ENCODE data around the gene ZYG11B. TPM values are rescaled to one million over a fixed set of nuclear protein-coding genes. Genes with fewer than 3 reads are reported as not detected.

ZYG11B gene
- 10 to 100 TPM; 38.6 to 65.5 TPM for total RNA-seq

DNA sequence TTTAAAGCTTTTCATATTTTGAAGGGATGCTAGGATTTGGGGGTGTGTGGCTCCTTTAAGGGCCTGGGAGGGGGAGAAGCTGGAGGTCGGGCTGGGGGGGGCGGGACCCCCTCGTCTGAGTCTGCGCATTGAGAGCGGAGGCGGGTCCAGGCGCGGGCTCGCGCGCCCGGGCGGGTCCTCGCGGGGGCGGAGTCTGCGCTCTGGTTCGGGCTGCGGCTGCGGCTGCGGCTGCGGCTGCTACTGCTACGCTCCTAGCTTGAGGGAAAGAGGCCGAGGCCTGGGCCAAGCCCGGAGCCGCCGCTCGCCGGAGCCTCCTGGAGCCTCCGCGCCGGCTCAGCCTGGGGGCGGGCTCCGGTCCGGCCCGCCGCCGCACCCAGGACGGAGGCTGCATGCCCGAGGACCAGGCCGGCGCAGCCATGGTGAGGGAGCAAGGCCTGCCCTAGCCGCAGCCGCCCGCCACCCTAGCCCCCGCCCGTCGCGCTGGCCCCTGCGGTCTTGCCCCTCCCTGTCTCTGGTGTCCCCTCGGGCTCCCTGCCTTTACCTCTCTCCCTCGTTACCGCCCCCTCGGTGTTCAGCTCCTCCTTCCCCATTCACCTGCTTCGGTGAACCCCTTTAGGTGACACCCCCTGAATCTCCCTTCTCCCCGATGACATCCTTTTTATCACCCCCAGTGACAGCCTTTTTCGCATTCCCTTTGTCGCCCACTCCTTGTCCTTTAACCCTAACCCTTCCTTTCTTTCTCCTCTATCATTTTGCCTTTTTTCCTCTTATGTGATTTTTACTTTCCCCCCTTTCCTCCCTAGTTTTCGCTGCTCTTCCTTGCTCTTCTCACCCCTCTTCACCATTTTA lies at the start of gene ZYG11B:
ZYG11B (plus strand) TSS at position 189 of the 849 bp plus-strand sequence; CDS start at position 390, 201 bp downstream.
- Histone ChIP-seq H3K4me1 (replicated peaks) (no peaks in the 10 kb centered on the region), H3K27ac (peak within 1 kb of the TSS; percentile 80 to 83), H3K36me3 (no peaks in the 10 kb centered on the region), H3K9me3 (no peaks in the 10 kb centered on the region), H3K4me3 (peak within 1 kb of the TSS; percentile 78 to 87), H3K27me3 (replicated peaks; ENCODE audit: insufficient read depth) (no peaks in the 10 kb centered on the region)
- intact Hi-C loops (cut with DNase I) = loop anchor here (10.0 kb wide), 1 partner anchor 468 kb away; the partner anchor contains the start of gene CPT2
- TF ChIP-seq, protein P1, sequence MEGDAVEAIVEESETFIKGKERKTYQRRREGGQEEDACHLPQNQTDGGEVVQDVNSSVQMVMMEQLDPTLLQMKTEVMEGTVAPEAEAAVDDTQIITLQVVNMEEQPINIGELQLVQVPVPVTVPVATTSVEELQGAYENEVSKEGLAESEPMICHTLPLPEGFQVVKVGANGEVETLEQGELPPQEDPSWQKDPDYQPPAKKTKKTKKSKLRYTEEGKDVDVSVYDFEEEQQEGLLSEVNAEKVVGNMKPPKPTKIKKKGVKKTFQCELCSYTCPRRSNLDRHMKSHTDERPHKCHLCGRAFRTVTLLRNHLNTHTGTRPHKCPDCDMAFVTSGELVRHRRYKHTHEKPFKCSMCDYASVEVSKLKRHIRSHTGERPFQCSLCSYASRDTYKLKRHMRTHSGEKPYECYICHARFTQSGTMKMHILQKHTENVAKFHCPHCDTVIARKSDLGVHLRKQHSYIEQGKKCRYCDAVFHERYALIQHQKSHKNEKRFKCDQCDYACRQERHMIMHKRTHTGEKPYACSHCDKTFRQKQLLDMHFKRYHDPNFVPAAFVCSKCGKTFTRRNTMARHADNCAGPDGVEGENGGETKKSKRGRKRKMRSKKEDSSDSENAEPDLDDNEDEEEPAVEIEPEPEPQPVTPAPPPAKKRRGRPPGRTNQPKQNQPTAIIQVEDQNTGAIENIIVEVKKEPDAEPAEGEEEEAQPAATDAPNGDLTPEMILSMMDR (IDR thresholded peaks at IDR 0.05) = peak in 2 of 4 experiments; percentile 20 to 31
- TF ChIP-seq POLR2AphosphoS5 (IDR thresholded peaks at IDR 0.05) (peak; percentile 5), POLR2A (IDR thresholded peaks at IDR 0.05) (peak; percentile 75)
- DNase-seq (ENCODE audit: low spot score) = peak; percentile 86
- under 1% methylated on average over 32 of the region's 59 CpGs for WGBS

DNA sequence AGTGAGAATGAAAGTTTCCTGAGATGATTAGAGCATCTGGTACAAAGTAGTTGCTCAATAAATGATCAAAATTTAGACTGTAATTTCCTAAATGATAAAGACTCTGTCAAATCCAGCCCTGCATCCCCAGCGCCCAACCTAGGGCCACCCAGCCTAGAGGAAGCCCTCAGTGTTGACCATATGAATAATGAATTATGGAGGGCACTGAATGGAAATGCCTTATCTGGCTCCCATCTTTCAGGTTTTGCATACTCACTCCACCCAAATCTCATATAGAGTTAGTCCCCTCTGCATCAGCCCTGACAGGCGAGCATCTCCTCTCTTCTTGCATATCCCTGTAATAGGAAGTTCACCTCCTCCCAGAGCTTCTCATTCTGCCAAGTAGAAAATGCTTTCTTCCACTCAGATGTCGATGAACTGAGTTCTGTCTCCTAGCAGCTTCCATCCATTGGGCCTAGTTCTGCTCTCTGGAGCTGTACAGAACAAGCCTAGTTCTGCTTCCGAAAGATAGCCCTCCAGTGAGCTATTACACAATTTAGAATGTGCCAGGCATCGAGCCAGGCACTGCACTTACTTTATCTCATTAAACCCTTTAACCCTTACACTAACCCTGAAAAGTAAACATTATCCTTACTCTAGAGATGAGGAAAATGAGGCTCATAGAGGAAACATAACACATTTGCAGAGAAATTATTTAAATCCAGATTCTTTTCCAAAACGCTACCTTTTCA lies 49.0 kb upstream of the ZYG11B start:
- H3K27me3 ChIP-seq (replicated peaks; ENCODE audit: insufficient read depth) = no peaks in the 10 kb centered on the region
- TF ChIP-seq POLR2A (IDR thresholded peaks at IDR 0.05) = no peak
- no peak for TF ChIP-seq POLR2AphosphoS5 (IDR thresholded peaks at IDR 0.05)
- TF ChIP-seq, protein P1 (IDR thresholded peaks at IDR 0.05) = no peak
- intact Hi-C loops (cut with DNase I) = no loop called here
- 53% methylated on average over 6 of the region's 6 CpGs for WGBS
- H3K36me3 ChIP-seq = no peaks in the 10 kb centered on the region
- H3K4me1 ChIP-seq (replicated peaks) = no peaks in the 10 kb centered on the region
- DNase-seq (ENCODE audit: low spot score) = no peak
- H3K9me3 ChIP-seq = no peaks in the 10 kb centered on the region
- no peak overlapping the region for H3K4me3 ChIP-seq
- H3K27ac ChIP-seq = no peak overlapping the region

DNA sequence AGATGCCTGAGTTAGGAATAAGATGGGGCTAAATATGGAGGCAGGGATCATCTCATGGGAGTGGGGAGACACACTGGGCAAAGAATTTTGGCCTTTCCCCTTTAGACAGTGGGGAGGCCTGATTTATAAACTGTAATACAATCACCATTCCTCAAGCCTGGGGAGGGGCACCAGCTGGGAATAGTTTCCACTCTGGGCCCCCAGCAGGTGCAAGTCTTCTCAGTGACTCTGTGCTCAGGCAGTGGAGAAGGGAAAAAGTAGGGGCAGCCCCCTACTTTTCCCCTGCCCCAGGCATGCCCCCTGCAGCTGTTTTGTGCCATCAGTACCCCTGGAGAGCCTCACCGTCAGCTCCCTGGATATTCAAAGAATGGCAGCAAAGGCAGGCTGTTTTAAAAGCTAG lies 47.2 kb upstream of the ZYG11B start:
- Histone ChIP-seq H3K27me3 (replicated peaks; ENCODE audit: insufficient read depth) (no peaks in the 10 kb centered on the region), H3K27ac (no peak overlapping the region), H3K4me3 (no peak overlapping the region), H3K36me3 (no peaks in the 10 kb centered on the region), H3K4me1 (replicated peaks) (no peaks in the 10 kb centered on the region), H3K9me3 (no peaks in the 10 kb centered on the region)
- TF ChIP-seq, protein P1 (IDR thresholded peaks at IDR 0.05) = no peak
- no peak for TF ChIP-seq POLR2A (IDR thresholded peaks at IDR 0.05)
- no peak for TF ChIP-seq POLR2AphosphoS5 (IDR thresholded peaks at IDR 0.05)
- intact Hi-C loops (cut with DNase I) = no loop called here
- DNase-seq (ENCODE audit: low spot score) = no peak
- WGBS = 90% methylated on average over 1 of the region's 1 CpG

DNA sequence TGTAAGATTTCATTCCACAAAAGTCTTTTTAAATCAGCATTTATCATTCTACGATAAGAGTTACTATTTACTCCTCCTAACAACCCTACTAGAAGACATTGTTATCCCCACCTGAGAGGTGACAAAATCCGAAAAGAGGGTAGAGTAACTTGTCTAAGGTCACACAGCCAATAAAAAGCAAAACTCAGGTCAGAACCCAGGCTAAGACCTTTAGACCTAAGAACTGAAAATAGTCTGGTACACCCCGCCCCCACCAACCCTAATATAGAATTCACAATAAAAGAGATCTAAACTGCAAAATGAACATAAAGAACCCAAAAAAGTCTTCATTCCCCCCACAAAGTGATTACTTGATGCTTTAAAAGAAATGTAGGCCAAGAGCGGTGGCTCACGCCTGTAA lies 46.8 kb upstream of the ZYG11B start:
- TF ChIP-seq POLR2A (IDR thresholded peaks at IDR 0.05) (no peak), POLR2AphosphoS5 (IDR thresholded peaks at IDR 0.05) (no peak)
- TF ChIP-seq, protein P1 (IDR thresholded peaks at IDR 0.05) = no peak
- intact Hi-C loops (cut with DNase I) = no loop called here
- H3K4me3 ChIP-seq = no peak overlapping the region
- H3K9me3 ChIP-seq = no peaks in the 10 kb centered on the region
- no peak overlapping the region for H3K27ac ChIP-seq
- H3K27me3 ChIP-seq (replicated peaks; ENCODE audit: insufficient read depth) = no peaks in the 10 kb centered on the region
- DNase-seq (ENCODE audit: low spot score) = no peak
- H3K4me1 ChIP-seq (replicated peaks) = no peaks in the 10 kb centered on the region
- no peaks in the 10 kb centered on the region for H3K36me3 ChIP-seq
- WGBS = 86% methylated on average over 5 of the region's 5 CpGs
